Spleen (tissue), 7 donors: ENCODE results near the gene APCDD1L.

Experiments
- POLR2A ChIP-seq, 3 donors: fragments of 450-650 bp; IDR thresholded peaks; one replicate each; pipeline ENCODE4 v1.5.1; 2017; ENCODE audit warnings: antibody characterized with exemption in 3 of 3, mild to moderate bottlenecking in 1 of 3
- POLR2AphosphoS5 ChIP-seq, 3 donors: sonication (generic); formaldehyde crosslinking; IDR thresholded peaks; one replicate each; pipeline ENCODE4 v1.5.1; 2017; ENCODE audit warnings: antibody characterized with exemption in 3 of 3
- TF ChIP-seq, protein P1 (sequence below), 11 experiments: fragments of 200-600 bp in 7 of 11; fragments of 450-650 bp in 4 of 11; sonication (generic) in 4 of 11; IDR thresholded peaks in 8 of 11; conservative IDR thresholded peaks in 3 of 11; 1 replicate in 7 of 11; 2 replicates in 4 of 11; pipeline versions ENCODE4 v1.4.0 to v1.8.0; 2016 to 2021; ENCODE audit warnings: antibody characterized with exemption in 11 of 11, inconsistent platforms in 4 of 11, mild to moderate bottlenecking in 1 of 11
- donor health status: DM: no; HTN: no; CAD: no; lungs with moderate emphysema.
- donor health status: DM: no; HTN: no; CAD: no.
- donor health status: DM: no; HTN: no; CAD: no.

GRCh38 chr20:58510921-58511320, 4.3 kb downstream of the APCDD1L start:
- TF ChIP-seq, protein P1, sequence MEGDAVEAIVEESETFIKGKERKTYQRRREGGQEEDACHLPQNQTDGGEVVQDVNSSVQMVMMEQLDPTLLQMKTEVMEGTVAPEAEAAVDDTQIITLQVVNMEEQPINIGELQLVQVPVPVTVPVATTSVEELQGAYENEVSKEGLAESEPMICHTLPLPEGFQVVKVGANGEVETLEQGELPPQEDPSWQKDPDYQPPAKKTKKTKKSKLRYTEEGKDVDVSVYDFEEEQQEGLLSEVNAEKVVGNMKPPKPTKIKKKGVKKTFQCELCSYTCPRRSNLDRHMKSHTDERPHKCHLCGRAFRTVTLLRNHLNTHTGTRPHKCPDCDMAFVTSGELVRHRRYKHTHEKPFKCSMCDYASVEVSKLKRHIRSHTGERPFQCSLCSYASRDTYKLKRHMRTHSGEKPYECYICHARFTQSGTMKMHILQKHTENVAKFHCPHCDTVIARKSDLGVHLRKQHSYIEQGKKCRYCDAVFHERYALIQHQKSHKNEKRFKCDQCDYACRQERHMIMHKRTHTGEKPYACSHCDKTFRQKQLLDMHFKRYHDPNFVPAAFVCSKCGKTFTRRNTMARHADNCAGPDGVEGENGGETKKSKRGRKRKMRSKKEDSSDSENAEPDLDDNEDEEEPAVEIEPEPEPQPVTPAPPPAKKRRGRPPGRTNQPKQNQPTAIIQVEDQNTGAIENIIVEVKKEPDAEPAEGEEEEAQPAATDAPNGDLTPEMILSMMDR (IDR thresholded peaks at IDR 0.05 in 8 of 11, conservative IDR thresholded peaks at IDR 0.05 in 3 of 11), result no peak
- no peak for TF ChIP-seq POLR2A (IDR thresholded peaks at IDR 0.05)
- no peak for TF ChIP-seq POLR2AphosphoS5 (IDR thresholded peaks at IDR 0.05)
